HPDE6-E6E7 (cell line): ENCODE results near the gene ZMYND19.
"Not testable (repeated sequence)": the region's sequence is repeated elsewhere in the genome, so short reads cannot be mapped to it uniquely, and the experiment has no call there.

Source experiments
- DNase-seq: peaks from one replicate; pipeline ENCODE4 v3.0.0; 2011; ENCODE audit warnings: missing footprints; ENCODE audit errors: extremely low spot score

Gene ZMYND19

GRCh38 chr9:137589441-137590122 lies 730 bp downstream of the ZMYND19 start:
- DNase-seq: no peak

- no peak for DNase-seq
Measured at GRCh38 chr9:137588891-137589290, 1.4 kb downstream of the ZMYND19 start.

GRCh38 chr9:137588311-137588710 lies 2.0 kb downstream of the ZMYND19 start:
- no peak for DNase-seq

- DNase-seq: no peak
Measured at GRCh38 chr9:137586854-137587253, 3.5 kb downstream of the ZMYND19 start.

GRCh38 chr9:137583957-137584356 lies 6.4 kb downstream of the ZMYND19 start:
- no peak for DNase-seq

GRCh38 chr9:137583347-137583746 lies 7.0 kb downstream of the ZMYND19 start:
- DNase-seq: no peak

GRCh38 chr9:137582286-137582860 lies 7.9 kb downstream of the ZMYND19 start:
- no peak for DNase-seq

- no peak for DNase-seq
Measured at GRCh38 chr9:137581361-137582285, 8.7 kb downstream of the ZMYND19 start.

GRCh38 chr9:137580954-137581322 lies 9.4 kb downstream of the ZMYND19 start:
- no peak for DNase-seq

- DNase-seq: no peak
Measured at GRCh38 chr9:137580209-137580953, 9.9 kb downstream of the ZMYND19 start.

- DNase-seq: no peak
Measured at GRCh38 chr9:137579259-137579604, 11.1 kb downstream of the ZMYND19 start.

GRCh38 chr9:137578518-137579258 lies 11.6 kb downstream of the ZMYND19 start, which contains the start of gene DPH7:
Gene DPH7, minus strand, starts transcription at chr9:137578925. Its CDS starts 148 bp downstream, at chr9:137578777.
- peak; percentile 97 for DNase-seq

- no peak for DNase-seq
Measured at GRCh38 chr9:137575716-137576411, 14.4 kb downstream of the ZMYND19 start.

GRCh38 chr9:137575364-137575715 lies 15.0 kb downstream of the ZMYND19 start:
- DNase-seq: no peak

GRCh38 chr9:137574192-137574591 lies 16.1 kb downstream of the ZMYND19 start:
- DNase-seq: no peak

GRCh38 chr9:137570566-137570965 lies 19.7 kb downstream of the ZMYND19 start:
- no peak for DNase-seq

GRCh38 chr9:137569609-137570203 lies 20.6 kb downstream of the ZMYND19 start:
- DNase-seq: no peak

- DNase-seq: not testable (repeated sequence)
Measured at GRCh38 chr9:137568445-137568844, 21.9 kb downstream of the ZMYND19 start.

GRCh38 chr9:137564817-137565411 lies 25.4 kb downstream of the ZMYND19 start:
- DNase-seq: no peak

- no peak for DNase-seq
Measured at GRCh38 chr9:137564134-137564533, 26.2 kb downstream of the ZMYND19 start.
